Activated CD8-positive, alpha-beta memory T cell treated with anti-CD3 and anti-CD28 coated beads, Interleukin-2, amount 50 U/mL, for 24 hours (primary cell): ENCODE data around the gene ERLIN1.

Experiments used
- DNase-seq: peaks from one replicate; pipeline ENCODE4 v3.0.0-alpha.2; 2020; ENCODE audit errors: extremely low read depth

The ERLIN1 gene

GRCh38 chr10:100172349-100172748 is 13.5 kb downstream of the ERLIN1 start:
- DNase-seq, result no peak

- DNase-seq, result no peak
Measured at GRCh38 chr10:100168313-100168643, 17.6 kb downstream of the ERLIN1 start.

GRCh38 chr10:100167553-100168312 is 18.1 kb downstream of the ERLIN1 start:
- DNase-seq, result no peak

GRCh38 chr10:100163704-100164621 is 21.9 kb downstream of the ERLIN1 start:
- no peak for DNase-seq

GRCh38 chr10:100162696-100163095 is 23.1 kb downstream of the ERLIN1 start:
- no peak for DNase-seq

- DNase-seq, result no peak
Measured at GRCh38 chr10:100158044-100158805, 27.6 kb downstream of the ERLIN1 start.

GRCh38 chr10:100157156-100157555 is 28.7 kb downstream of the ERLIN1 start:
- DNase-seq, result no peak

- DNase-seq, result no peak
Measured at GRCh38 chr10:100155936-100156335, 29.9 kb downstream of the ERLIN1 start.

- no peak for DNase-seq
Measured at GRCh38 chr10:100154666-100155065, 31.2 kb downstream of the ERLIN1 start.

GRCh38 chr10:100153239-100153825 is 32.5 kb downstream of the ERLIN1 start:
- no peak for DNase-seq

GRCh38 chr10:100151723-100152300 is 34.0 kb downstream of the ERLIN1 start:
- no peak for DNase-seq

- no peak for DNase-seq
Measured at GRCh38 chr10:100148353-100149211, 37.2 kb downstream of the ERLIN1 start.

- no peak for DNase-seq
Measured at GRCh38 chr10:100146875-100147650, 38.8 kb downstream of the ERLIN1 start.

GRCh38 chr10:100146398-100146797 is 39.4 kb downstream of the ERLIN1 start:
- DNase-seq, result no peak

- DNase-seq, result no peak
Measured at GRCh38 chr10:100143756-100144155, 42.1 kb downstream of the ERLIN1 start.

- no peak for DNase-seq
Measured at GRCh38 chr10:100141446-100142087, 44.3 kb downstream of the ERLIN1 start.

- no peak for DNase-seq
Measured at GRCh38 chr10:100140070-100140469, 45.8 kb downstream of the ERLIN1 start.

GRCh38 chr10:100138921-100139496 is 46.8 kb downstream of the ERLIN1 start:
- no peak for DNase-seq

- no peak for DNase-seq
Measured at GRCh38 chr10:100135486-100135885, 50.3 kb downstream of the ERLIN1 start.
